GM18498 (cell line): ENCODE measurements around the gene PCED1B.
"Not testable (repeated sequence)": the region's sequence is repeated elsewhere in the genome, so short reads cannot be mapped to it uniquely, and the experiment has no call there.

ENCODE experiments used
- ATAC-seq: cut with Tn5 transposase; IDR thresholded peaks from one replicate; pipeline ENCODE4 v1.9.1; 2021; ENCODE audit warnings: mild to moderate bottlenecking, moderate library complexity; ENCODE audit not compliant: unreplicated experiment

PCED1B gene

GRCh38 chr12:47117305-47117704 is 37.9 kb downstream of the PCED1B start:
- not testable (repeated sequence) for ATAC-seq

DNA sequence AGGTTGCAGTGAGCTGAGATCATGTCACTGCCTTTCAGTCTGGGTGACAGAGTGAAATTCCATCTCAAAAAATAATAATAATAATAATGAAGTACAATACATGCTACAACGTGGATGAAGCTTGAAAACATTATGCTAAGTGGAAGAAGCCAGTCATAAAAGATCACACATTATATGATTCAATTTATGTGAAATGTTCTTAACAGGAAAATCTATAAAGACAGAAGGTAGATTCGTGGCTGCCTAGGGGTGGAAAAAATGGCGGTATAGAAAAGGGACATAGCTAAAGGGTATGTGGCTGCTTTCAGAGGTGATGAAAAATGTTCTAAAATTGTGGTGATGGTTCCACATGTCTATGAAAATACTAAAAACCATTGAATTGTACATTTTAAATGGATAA is 41.3 kb downstream of the PCED1B start:
- no peak for ATAC-seq

GRCh38 chr12:47121146-47121545 is 41.7 kb downstream of the PCED1B start:
- no peak for ATAC-seq

GRCh38 chr12:47122602-47123001 is 43.2 kb downstream of the PCED1B start:
- no peak for ATAC-seq

DNA sequence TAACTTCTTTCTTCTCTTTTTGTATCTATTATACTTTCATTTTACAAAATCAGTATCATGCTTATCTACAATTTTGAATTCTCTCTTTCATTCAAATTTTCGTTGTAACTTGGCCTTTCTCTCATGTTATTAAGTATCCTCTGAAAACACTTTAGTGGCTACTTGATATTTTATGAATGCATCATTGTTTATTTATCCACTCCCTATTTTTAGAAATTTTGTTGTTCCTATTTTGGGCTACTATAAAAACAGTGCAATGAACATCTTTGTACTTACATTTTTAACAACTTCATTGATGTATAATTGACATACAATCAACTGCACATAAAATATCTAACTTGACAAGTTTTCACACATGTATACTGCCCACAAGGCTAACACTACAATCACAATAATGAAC is 44.3 kb downstream of the PCED1B start:
- ATAC-seq, result no peak

GRCh38 chr12:47124451-47124850 is 45.0 kb downstream of the PCED1B start:
- ATAC-seq, result no peak

DNA sequence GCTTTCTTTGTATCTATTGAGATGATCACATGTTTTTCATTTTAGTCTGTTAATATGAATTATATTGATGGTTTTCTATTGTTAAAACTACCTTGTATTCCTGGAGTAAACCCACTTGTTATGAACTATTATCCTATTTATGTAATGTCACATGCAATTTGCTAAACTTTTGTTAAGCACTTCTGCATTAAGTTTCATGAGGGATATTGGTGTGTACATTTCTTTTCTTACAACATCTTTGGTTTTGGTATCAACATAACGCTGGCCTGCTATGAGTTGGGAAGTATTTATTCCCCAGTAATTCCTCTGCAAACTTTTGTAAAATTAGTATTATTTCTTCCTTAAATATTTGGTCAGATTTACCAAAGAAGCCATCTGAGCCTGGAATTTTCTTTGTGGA is 46.8 kb downstream of the PCED1B start:
- no peak for ATAC-seq

DNA sequence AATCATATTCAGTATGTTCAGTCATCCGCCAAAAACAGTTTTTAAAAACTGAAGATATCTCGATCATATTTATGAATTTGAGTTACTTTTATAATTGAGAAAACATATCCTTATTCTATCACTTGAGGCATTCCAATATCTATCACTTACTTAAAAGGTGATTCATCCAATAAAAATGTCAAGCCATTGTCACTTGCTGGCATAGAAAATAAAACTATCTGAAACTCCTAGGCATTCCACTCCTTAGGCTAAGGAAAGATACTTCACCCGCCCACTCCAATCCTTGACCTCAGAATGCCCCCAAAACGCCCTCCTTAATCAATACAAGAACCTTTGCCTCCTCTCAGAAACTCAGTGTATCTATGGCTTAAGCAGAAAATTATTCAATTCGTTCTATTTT is 51.6 kb downstream of the PCED1B start:
- ATAC-seq, result no peak

DNA sequence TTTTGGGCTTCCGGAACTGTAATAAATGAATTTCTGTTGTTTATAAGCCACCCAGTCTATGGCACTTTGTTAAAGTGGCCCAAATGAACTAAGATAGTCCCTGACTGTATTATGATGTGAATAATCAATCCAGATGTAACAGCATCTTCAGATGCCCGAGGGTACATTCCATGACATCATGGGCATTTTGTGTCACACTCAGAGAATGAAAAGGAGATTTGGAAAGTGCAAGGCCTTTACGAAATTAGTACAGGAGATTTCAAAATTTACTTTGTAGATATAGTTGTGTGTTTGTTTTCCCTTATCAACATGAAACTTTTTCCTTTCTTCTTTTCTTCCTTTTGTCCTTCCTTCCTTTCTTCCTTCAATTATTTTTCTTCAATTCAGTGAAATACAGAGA is 54.6 kb downstream of the PCED1B start:
- no peak for ATAC-seq

GRCh38 chr12:47135578-47135977 is 56.2 kb downstream of the PCED1B start:
- ATAC-seq, result no peak

DNA sequence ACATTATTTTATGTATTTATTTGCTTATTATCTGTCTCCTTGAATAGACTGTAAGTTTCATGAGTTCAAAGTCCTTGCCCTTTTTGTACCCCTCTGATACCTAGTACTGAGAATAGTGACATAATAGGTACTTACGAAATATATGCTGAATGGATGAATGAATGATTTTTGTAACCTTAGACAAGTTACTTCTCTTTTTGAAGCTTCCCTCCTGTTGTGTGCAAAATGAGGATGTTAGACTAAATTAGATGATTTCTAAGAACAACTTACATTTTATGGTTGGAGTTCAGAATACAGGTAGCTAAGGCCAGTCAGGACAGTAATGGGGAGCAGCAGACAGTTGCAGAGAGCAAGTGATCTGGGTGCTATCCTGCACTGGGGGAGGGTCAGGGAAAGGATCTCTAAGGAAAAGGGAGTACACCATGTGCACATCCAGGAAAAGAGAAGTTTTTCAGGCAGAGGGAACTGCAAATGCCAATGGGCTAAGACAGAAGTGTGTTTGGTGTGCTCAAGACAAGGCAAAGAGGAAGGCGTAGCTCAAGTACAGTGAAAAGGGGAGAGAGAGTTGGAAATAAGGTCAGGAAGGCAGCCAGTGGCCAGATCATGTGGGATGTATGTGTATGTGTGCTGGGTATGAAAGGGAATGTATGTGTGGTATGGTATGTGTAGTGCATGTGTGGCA is 59.7 kb downstream of the PCED1B start:
- no peak for ATAC-seq

DNA sequence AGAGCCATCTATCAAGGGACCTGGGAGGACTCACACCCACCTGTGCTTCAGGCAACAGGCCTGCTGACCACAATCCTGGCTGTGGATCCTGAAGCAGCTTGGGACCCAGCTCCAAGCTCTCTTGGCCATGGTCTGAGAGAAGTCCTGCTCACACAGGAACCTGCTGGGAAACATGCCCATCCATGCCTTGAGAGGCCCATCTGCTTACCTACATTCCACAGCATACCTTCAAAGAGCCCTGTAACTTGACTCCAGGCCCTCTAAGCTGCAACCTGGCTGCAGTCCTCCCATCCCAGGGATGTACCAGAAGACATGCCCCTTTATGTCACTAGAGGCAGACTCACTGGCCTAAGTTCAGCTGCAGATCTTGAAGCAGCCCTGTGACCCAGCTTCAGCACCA is 62.0 kb downstream of the PCED1B start:
- no peak for ATAC-seq

GRCh38 chr12:47144769-47145168 is 65.3 kb downstream of the PCED1B start:
- no peak for ATAC-seq

GRCh38 chr12:47145188-47145587 is 65.8 kb downstream of the PCED1B start:
- no peak for ATAC-seq

DNA sequence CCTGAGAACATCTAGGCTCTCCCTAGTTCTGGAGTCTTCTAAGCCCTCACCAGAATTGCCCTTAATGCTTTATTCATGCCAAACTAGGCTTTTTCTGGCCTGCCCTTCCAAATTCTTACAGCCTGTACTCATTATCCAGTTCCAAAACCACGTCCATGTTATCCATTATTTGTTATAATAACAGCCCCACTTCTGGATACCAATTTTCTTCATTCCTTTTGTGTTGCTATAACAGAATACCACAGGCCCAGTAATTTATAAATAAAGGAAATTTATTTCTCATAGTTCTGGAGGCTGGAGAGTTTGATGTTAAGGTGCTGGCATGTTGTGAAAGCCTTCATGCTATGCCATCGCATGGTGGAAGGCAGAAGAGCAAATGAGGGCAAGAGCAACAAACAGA is 68.3 kb downstream of the PCED1B start:
- no peak for ATAC-seq

- no peak for ATAC-seq
Measured at GRCh38 chr12:47149146-47149545, 69.7 kb downstream of the PCED1B start.

GRCh38 chr12:47152095-47152494 is 72.7 kb downstream of the PCED1B start:
- ATAC-seq, result no peak

DNA sequence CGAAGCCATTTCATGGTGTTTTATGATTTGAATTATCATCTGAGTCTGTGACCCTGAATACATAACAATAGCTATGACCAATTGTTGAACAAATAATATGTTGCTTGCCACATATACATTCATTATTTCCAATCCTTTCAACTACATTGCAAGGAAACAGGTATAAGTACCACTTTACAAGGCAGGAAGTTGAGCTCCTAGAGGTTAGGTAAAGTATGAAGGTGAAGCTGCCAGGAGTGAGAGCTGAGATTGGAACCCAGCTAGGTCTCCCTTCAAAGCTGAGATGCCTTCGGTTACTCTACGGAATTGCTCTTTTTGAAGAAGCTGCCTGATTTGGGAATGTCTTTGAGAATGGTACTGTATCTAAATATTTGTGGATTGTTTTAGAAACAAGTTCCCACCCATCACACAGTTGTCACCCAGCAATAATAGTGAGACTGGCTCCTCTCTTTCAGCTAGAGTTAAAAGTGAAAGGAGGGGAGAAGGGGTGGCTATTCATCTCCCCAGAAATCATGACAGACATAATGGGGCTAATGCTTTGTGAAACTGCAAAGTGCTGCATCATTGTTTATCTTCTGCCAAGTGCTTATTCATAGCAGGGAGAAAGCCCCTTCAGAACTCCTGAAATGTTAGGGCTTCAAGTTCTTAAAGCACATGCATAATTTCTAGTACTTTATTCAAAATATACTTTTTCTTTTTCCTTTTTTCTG is 76.2 kb downstream of the PCED1B start:
- ATAC-seq, result no peak

DNA sequence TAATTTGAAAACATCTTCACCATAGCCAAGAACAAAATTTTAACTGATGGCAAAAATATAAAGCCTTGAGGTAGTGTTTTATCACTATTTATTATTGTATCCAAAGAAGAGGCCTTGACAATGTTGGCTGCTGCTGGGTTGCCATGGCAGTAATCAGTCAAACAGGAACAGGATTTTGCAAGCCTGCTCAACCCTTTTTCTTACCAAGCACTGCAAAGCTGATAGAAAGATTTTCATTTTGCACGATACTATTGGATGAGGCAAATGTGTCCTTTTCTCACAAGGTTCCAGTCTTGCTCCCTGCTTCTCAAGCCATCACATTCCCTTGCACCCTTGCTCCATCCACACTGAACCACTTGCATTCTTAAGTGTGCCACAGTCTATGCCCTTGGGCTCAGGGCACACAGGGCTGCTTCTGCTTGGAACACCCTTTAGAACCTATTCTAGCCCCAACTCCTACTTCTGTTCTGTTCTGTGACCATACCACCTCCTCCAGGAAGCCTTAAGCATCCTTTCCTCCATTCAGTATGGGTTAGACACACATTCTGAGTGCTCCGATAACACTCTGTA is 76.8 kb downstream of the PCED1B start:
- no peak for ATAC-seq

DNA sequence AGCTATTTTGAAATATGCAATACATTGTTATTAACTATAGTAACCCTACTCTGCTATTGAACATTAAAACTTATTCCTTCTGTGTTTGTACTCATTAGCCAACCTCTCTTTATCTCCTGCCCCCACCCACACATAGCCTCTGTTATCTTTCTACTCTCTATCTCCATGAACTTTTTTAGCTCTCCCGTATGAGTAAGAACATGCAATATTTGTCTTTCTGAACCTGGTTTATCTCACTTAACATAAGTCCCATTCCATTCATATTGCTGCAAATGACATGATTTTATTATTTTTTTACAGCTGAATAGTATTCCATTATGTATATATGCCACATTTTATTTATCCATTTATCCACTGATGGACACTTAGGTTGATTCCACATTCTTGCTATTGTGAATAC is 79.4 kb downstream of the PCED1B start:
- no peak for ATAC-seq

DNA sequence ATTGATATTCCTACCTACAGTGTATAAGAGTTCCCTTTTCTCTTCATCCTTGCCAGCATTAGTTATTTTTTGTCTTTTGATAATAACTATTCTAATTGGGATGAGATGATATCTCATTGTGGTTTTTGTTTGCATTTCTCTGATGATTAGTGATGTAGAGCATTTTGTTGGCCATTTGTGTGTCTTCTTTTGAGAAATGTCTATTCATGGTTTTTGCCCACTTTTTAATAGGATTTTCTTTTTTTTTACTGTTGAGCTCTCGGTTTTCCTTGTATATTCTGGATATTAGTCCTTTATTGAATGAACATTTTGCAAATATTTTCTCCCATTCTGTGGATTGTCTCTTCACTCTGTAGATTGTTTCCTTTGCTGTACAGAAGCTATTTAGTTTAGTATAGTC is 79.9 kb downstream of the PCED1B start:
- no peak for ATAC-seq
